Measurements from ENCODE around the gene CADPS2. TPM values are rescaled to one million over a fixed set of nuclear protein-coding genes. Genes with fewer than 3 reads are reported as not detected.
A peak's percentile ranks its signal among the peaks of the same experiment; 100 is the strongest.

Gene CADPS2
- total RNA-seq, 4 donors from 2014 or later: 2.1 to 3.7 (median 2.8) TPM

DNA sequence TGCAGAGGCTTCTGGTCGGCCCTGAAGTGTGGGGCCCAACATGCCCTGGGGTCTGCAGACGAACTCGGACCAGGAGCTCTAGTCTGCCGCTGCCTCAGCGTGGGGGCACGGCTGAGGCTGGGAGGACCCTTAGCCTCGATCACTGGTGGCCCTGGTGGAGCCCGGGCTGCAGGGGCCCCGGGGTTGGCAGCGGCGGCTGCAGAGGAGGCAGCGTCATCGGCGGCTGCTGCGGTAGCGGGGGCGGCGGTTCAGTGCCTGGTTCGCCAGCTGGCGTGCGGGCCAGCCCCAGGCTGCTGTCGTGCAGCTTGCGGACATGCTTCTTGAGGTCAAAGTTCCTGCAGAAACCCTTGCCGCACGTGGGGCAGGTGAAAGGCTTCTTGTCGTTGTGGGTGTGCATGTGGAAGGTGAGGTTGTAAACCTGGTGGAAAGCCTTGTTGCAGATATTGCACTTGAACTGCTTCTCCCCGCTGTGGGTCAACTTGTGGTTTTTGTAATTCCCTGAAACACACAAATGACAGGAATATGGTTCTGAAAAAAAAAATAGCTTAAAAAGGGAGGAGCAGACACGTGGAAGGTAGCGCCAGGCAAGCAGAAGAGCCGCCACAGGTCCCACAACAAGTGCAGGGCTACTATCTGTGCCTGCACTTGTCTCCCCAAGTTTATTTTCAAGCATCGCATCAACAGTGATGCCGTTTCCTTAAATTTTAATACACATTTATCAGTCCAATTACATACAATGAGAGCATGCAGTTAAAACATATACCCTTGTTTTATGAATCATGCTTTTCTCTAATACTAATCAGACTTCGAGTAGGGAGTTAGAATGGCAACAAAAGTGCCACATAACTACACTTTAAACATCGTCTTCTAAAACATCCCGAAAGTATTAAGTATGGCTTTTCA is 584.2 kb downstream of the CADPS2 start:
- ATAC-seq: no peak
- H3K27ac ChIP-seq: no peak overlapping the region
- peaks cover 95 to 99% (median 98%) of the 10 kb centered on the region in 3 donors for H3K27me3 ChIP-seq
- in situ Hi-C loops (cut with MboI; ENCODE audit: low sequenced_read_pairs in 4 of 4): no loop called here
- no peaks in the 10 kb centered on the region for H3K9me3 ChIP-seq
- peaks cover 18 to 20% of the 10 kb centered on the region in 2 donors for H3K4me1 ChIP-seq
- no peak for TF ChIP-seq POLR2A (IDR thresholded peaks at IDR 0.05)
- TF ChIP-seq, protein P1, sequence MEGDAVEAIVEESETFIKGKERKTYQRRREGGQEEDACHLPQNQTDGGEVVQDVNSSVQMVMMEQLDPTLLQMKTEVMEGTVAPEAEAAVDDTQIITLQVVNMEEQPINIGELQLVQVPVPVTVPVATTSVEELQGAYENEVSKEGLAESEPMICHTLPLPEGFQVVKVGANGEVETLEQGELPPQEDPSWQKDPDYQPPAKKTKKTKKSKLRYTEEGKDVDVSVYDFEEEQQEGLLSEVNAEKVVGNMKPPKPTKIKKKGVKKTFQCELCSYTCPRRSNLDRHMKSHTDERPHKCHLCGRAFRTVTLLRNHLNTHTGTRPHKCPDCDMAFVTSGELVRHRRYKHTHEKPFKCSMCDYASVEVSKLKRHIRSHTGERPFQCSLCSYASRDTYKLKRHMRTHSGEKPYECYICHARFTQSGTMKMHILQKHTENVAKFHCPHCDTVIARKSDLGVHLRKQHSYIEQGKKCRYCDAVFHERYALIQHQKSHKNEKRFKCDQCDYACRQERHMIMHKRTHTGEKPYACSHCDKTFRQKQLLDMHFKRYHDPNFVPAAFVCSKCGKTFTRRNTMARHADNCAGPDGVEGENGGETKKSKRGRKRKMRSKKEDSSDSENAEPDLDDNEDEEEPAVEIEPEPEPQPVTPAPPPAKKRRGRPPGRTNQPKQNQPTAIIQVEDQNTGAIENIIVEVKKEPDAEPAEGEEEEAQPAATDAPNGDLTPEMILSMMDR (IDR thresholded peaks at IDR 0.05 in 4 of 5, conservative IDR thresholded peaks at IDR 0.05 in 1 of 5): no peak
- H3K36me3 ChIP-seq: no peaks in the 10 kb centered on the region
- no peak for DNase-seq
- intact Hi-C loops (cut with DNase I; ENCODE audit: low total_unique reads): no loop called here
- H3K4me3 ChIP-seq: no peak overlapping the region

DNA sequence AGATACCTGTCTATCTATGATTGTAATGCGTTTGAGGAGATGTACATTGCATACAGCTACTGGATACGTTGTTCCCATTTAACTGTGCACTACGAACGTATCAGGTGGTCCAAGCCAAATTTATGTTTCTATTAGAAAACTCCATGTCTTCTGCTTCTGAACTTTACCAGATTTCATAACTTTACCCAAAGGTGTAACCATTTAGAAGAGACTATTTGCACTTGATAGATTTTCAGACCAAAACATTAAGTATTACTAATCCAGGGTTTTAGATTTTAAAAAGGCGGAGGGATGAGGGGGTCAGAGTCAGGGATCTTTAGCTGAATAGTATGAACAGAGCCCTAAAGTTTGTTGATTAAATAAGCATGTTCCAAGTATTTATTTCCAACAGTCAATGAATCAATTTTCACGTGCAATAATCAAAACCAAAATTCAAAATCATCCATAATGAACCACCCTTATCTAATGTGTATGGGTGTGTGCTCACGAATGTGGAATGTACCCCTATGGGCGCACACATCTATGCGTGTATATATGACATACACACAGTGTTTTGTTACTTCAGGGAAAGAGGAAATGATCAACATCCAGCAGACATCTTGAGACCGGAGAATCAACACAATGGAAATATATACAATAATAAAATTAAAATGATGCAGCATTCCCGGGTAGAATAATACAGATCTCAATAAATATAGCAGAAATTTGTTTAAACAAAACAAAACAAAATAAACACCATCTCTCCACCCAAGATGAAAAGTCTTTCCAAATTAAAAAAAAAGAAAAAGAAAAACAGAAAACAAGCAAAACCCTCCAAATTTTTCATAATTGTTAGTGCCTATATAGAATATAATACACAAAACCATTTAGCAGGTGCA is 585.1 kb downstream of the CADPS2 start:
- ATAC-seq (no peak), DNase-seq (no peak)
- Histone ChIP-seq H3K27ac (no peak overlapping the region), H3K9me3 (no peaks in the 10 kb centered on the region), H3K4me3 (peak overlapping the region in 1 of 4 donors; percentile 41), H3K36me3 (no peaks in the 10 kb centered on the region), H3K4me1 (peaks cover 17 to 18% of the 10 kb centered on the region in 2 donors), H3K27me3 (peaks cover 89 to 93% (median 90%) of the 10 kb centered on the region in 3 donors)
- TF ChIP-seq, protein P1 (IDR thresholded peaks at IDR 0.05 in 4 of 5, conservative IDR thresholded peaks at IDR 0.05 in 1 of 5): no peak
- TF ChIP-seq POLR2A (IDR thresholded peaks at IDR 0.05): no peak
- intact Hi-C loops (cut with DNase I; ENCODE audit: low total_unique reads) (no loop called here), in situ Hi-C loops (cut with MboI; ENCODE audit: low sequenced_read_pairs in 4 of 4) (no loop called here)

DNA sequence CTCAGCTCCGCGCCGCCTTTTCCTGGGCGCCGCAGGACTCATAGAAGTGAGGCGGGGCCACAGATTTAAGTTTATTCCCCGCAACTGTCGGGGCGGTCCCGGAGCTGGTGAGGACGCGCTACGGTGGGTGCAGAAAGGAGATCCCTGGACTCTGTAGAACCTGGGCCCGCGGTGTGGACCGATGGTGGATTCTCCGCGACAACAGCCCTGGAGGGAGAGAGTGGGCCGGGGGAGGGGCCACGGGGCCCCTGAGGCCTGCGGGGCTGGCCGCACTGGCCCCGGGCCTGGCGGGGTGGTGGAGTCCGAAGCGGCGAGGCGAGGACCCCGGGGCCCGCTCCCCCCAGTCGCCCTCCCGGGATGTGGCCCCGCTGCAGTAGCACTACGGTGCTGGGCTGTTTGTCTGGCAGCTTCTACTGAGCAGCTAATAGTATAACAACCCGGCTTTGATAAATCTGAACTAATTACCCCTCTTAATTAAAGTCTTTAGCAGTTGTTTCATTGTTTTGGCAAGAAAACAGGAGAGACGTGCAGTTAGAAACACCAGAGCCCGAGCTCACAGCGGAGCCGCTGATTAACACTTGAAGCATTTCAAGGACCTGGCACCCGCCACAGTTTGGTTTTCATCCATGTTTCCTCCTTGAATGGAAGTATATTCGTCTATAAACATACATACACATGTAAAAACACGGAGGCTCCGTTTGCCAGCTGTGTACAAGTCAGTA is 585.9 kb downstream of the CADPS2 start:
- no peak for ATAC-seq
- Histone ChIP-seq H3K4me1 (peaks cover 9 to 10% of the 10 kb centered on the region in 2 donors), H3K27me3 (peaks cover 81 to 85% (median 82%) of the 10 kb centered on the region in 3 donors), H3K27ac (no peak overlapping the region), H3K36me3 (no peaks in the 10 kb centered on the region), H3K9me3 (no peaks in the 10 kb centered on the region), H3K4me3 (peak overlapping the region in 2 of 4 donors; percentile 15 to 41)
- intact Hi-C loops (cut with DNase I; ENCODE audit: low total_unique reads) (no loop called here), in situ Hi-C loops (cut with MboI; ENCODE audit: low sequenced_read_pairs in 4 of 4) (no loop called here)
- DNase-seq: no peak
- TF ChIP-seq POLR2A (IDR thresholded peaks at IDR 0.05): no peak
- TF ChIP-seq, protein P1 (IDR thresholded peaks at IDR 0.05 in 4 of 5, conservative IDR thresholded peaks at IDR 0.05 in 1 of 5): no peak

DNA sequence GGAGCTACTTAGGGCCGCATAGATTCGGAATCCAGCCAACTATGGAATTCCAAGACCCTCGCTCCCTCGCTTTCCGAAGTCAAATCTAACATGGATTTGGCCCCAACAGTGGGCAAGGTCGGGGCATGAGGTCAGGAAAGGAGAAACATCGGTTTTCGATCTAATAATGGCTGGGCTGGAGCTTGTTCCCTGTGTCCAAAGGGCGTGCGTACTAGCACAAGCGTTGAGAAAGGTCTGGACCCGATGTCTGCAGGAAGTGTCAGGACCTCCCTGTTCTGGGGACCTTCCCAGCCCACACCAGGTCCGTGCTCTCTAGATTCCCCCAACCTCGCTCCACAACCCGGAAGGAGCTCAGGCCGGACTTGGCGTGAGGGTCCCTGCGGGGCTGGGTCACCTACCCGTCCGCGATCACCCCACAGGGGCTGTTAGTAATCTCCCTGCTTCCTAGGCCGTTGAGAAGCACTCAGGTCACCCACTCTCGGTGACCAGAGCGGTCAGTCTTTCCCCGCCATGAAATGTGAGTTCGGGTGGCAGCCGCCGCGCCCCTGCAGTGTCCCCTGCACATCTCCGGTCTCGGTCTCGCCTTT is 586.5 kb downstream of the CADPS2 start:
- H3K4me1 ChIP-seq: peaks cover 2 to 5% of the 10 kb centered on the region in 2 donors
- ATAC-seq (no peak), DNase-seq (no peak)
- H3K36me3 ChIP-seq: no peaks in the 10 kb centered on the region
- no peak overlapping the region for H3K27ac ChIP-seq
- TF ChIP-seq, protein P1 (IDR thresholded peaks at IDR 0.05 in 4 of 5, conservative IDR thresholded peaks at IDR 0.05 in 1 of 5): no peak
- TF ChIP-seq POLR2A (IDR thresholded peaks at IDR 0.05): no peak
- in situ Hi-C loops (cut with MboI; ENCODE audit: low sequenced_read_pairs in 4 of 4): no loop called here
- H3K4me3 ChIP-seq: peak overlapping the region in 2 of 4 donors; percentile 15 to 41
- peaks cover 75 to 79% (median 76%) of the 10 kb centered on the region in 3 donors for H3K27me3 ChIP-seq
- no peaks in the 10 kb centered on the region for H3K9me3 ChIP-seq
- intact Hi-C loops (cut with DNase I; ENCODE audit: low total_unique reads): no loop called here
